NB4 (cell line): ENCODE data around the gene FTH1.

Source experiments
- CTCF ChIP-seq: IDR thresholded peaks from one replicate; pipeline ENCODE4 v1.5.1; 2012; ENCODE audit warnings: low read depth, low read length
- MAX ChIP-seq: IDR thresholded peaks from 2 replicates; pipeline ENCODE4 v1.6.1; 2011; ENCODE audit warnings: low read depth, low read length
- MYC ChIP-seq: IDR thresholded peaks from 2 replicates; pipeline ENCODE4 v1.6.1; 2011; ENCODE audit warnings: low read depth, low read length
- POLR2A ChIP-seq: IDR thresholded peaks from 2 replicates; pipeline ENCODE4 v1.6.1; 2011; ENCODE audit warnings: mild to moderate bottlenecking; ENCODE audit not compliant: insufficient read length; ENCODE audit errors: extremely low read depth

DNA sequence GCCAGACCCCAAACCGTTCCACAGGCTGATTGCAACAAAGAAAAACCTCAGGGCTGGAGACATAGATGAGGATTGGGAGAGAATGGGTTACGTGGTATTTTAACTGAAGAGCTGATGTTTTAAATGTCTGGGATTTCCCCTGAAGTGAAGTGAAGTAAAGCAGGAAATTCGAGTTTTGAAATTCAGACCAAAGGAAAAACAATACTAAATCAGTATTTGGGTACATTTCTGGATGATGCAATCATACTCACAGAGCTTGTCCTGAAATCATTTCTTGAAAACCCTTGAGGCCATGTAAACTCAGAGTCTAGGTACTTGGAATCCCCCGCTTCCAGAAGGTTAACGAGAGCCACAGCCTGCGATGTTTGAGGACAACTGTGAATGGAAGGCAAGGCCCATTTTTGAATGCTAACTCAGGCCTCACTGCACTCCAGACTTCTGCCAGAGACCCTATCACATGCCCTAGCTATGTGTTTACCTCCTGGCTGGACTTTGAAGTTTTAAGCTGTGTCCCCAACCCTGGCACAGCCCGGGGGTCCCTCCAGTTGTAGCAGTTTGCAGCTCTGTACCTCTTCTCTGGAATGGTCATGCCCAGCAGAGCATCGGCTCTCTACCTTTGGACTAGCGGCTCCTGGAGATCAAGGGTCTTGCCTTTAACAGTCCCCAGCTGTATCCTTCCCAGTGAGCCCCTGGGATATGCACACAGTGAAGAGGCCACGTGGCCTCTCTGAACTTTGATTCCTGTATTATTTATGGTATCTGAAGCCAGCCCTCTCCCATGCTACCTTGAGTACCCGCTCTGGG is 5.4 kb upstream of the FTH1 start:
- TF ChIP-seq CTCF, result no peak
- no peak for TF ChIP-seq MAX
- TF ChIP-seq MYC, result no peak
- no peak for TF ChIP-seq POLR2A
